ENCODE results near the gene ARPP21. TPM values are rescaled to one million over a fixed set of nuclear protein-coding genes. Genes with fewer than 3 reads are reported as not detected.

Gene ARPP21
- total RNA-seq, 2 donors from 2014 or later: not detected

DNA sequence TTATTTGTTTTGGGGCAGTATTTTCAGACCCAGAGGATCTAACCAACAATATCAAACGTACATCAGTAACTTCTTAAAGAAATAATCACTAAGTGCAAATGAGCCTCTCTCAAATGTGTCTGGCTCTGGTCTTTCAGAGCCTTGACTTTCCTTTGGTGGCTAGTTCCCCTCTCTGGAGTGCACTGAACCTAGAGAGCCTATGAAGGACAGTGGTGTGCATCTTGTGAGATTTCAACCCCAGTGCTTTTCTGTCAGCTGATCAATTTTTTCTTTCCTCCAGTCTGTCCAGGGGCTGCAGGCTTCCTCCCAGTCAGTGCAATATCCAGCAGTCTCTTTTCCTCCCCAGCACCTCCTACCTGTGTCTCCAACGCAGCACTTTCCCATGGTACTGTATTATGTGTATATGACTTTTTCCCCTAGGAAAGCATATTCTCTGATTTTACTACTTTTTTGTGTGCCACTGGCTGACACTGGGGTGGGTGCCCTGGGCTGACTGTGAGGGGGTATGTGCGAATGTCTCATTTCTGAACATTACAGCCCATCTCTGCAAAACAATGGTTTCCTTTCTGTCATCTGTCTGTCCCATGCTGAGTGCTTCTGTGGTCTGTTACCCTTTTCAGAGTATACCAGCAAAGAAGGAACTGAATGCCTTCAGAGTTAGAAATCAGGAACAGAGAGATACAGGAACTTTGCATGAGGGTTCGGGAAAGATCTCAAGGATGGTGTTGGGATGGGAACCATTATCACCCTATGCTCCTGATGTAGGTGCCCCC lies 98.8 kb downstream of the ARPP21 start:
- Mint-ChIP-seq H3K4me1 (no peaks in the 10 kb centered on the region), H3K27ac (no peak overlapping the region), H3K4me3 (no peak overlapping the region), H3K27me3 (no peaks in the 10 kb centered on the region), H3K36me3 (ENCODE audit: low read depth) (no peaks in the 10 kb centered on the region)
- no peaks in the 10 kb centered on the region for H3K9me3 ChIP-seq (ENCODE audit: control insufficient read depth, low read length, poor library complexity, severe bottlenecking)
- ATAC-seq (no peak), DNase-seq (no peak)

- Mint-ChIP-seq H3K4me3 (no peak overlapping the region), H3K27me3 (no peaks in the 10 kb centered on the region), H3K36me3 (ENCODE audit: low read depth) (no peaks in the 10 kb centered on the region), H3K4me1 (no peaks in the 10 kb centered on the region), H3K27ac (no peak overlapping the region)
- H3K9me3 ChIP-seq (ENCODE audit: control insufficient read depth, low read length, poor library complexity, severe bottlenecking): no peaks in the 10 kb centered on the region
- no peak for ATAC-seq
- DNase-seq: no peak
Observed at GRCh38 chr3:35739181-35739809, 100.0 kb downstream of the ARPP21 start.

GRCh38 chr3:35739964-35740527 lies 100.7 kb downstream of the ARPP21 start:
- Mint-ChIP-seq H3K4me1 (no peaks in the 10 kb centered on the region), H3K27ac (no peak overlapping the region), H3K4me3 (no peak overlapping the region), H3K36me3 (ENCODE audit: low read depth) (no peaks in the 10 kb centered on the region), H3K27me3 (no peaks in the 10 kb centered on the region)
- DNase-seq: no peak
- no peaks in the 10 kb centered on the region for H3K9me3 ChIP-seq (ENCODE audit: control insufficient read depth, low read length, poor library complexity, severe bottlenecking)
- ATAC-seq: no peak

GRCh38 chr3:35743218-35743617 lies 103.9 kb downstream of the ARPP21 start:
- peaks cover 2% of the 10 kb centered on the region for H3K9me3 ChIP-seq (ENCODE audit: control insufficient read depth, low read length, poor library complexity, severe bottlenecking)
- no peaks in the 10 kb centered on the region for H3K36me3 Mint-ChIP-seq (ENCODE audit: low read depth)
- H3K4me3 Mint-ChIP-seq: no peak overlapping the region
- no peak overlapping the region for H3K27ac Mint-ChIP-seq
- no peaks in the 10 kb centered on the region for H3K4me1 Mint-ChIP-seq
- no peaks in the 10 kb centered on the region for H3K27me3 Mint-ChIP-seq
- ATAC-seq (no peak), DNase-seq (no peak)

DNA sequence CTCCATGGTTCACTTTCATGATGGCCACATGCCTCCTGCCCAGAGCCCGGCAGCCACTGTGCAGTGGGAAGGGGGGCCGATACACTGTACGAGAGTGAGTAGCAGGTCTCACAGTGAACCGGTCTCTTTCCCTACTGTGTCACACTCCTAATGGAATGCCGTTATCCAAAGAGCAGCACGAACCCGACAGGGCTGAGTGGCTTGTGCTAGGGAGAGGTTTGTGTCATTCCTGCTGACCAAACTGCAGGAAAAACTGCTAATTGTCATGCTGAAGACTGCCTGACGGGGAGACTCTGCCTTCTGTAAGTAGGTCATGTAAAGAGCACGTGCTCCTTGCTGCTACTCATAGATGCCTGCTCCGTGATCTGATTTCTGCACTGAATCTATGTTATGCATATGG lies 105.1 kb downstream of the ARPP21 start:
- H3K27ac Mint-ChIP-seq: no peak overlapping the region
- H3K4me3 Mint-ChIP-seq: no peak overlapping the region
- H3K27me3 Mint-ChIP-seq: no peaks in the 10 kb centered on the region
- no peaks in the 10 kb centered on the region for H3K36me3 Mint-ChIP-seq (ENCODE audit: low read depth)
- no peak for ATAC-seq
- peaks cover 2% of the 10 kb centered on the region for H3K9me3 ChIP-seq (ENCODE audit: control insufficient read depth, low read length, poor library complexity, severe bottlenecking)
- no peaks in the 10 kb centered on the region for H3K4me1 Mint-ChIP-seq
- DNase-seq: no peak

GRCh38 chr3:35745351-35745750 lies 106.0 kb downstream of the ARPP21 start:
- no peak overlapping the region for H3K4me3 Mint-ChIP-seq
- no peaks in the 10 kb centered on the region for H3K4me1 Mint-ChIP-seq
- ATAC-seq (no peak), DNase-seq (no peak)
- no peaks in the 10 kb centered on the region for H3K27me3 Mint-ChIP-seq
- H3K9me3 ChIP-seq (ENCODE audit: control insufficient read depth, low read length, poor library complexity, severe bottlenecking): peaks cover 2% of the 10 kb centered on the region
- H3K36me3 Mint-ChIP-seq (ENCODE audit: low read depth): no peaks in the 10 kb centered on the region
- no peak overlapping the region for H3K27ac Mint-ChIP-seq

DNA sequence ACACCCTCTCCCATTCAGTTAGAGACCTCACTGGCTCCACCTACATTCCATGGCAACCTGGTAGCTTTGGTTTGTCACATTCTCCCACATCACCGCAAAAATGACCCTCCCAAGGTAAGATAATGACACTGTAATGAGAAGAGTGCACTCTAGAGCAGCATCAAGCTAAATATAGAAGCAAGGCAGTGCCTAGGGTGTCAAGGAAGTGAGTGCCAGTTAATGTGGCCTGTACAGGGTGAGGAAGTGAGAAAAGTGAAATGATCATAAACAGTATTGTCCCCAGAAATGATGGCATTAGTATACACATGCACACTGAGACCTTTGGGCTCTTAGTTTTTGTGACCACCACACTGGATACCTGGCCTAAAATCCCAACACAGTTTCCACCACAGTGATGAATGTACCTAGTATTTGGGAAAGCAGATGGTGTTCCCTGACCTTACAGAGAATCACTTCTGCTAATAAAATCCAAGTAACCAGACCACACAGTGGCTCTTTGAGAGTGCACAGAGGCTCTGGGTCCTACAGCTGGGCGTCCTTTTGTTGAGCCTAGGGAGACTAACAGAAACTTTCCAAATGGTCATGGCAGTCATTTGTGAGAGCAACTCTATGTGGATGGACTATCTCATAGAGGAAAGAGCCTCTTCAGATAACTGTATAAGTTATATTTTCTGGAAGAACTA lies 106.6 kb downstream of the ARPP21 start:
- DNase-seq (no peak), ATAC-seq (no peak)
- Mint-ChIP-seq H3K36me3 (ENCODE audit: low read depth) (no peaks in the 10 kb centered on the region), H3K4me3 (no peak overlapping the region), H3K27me3 (no peaks in the 10 kb centered on the region), H3K27ac (no peak overlapping the region), H3K4me1 (no peaks in the 10 kb centered on the region)
- peaks cover 2% of the 10 kb centered on the region for H3K9me3 ChIP-seq (ENCODE audit: control insufficient read depth, low read length, poor library complexity, severe bottlenecking)

- no peaks in the 10 kb centered on the region for H3K27me3 Mint-ChIP-seq
- H3K27ac Mint-ChIP-seq: no peak overlapping the region
- no peaks in the 10 kb centered on the region for H3K36me3 Mint-ChIP-seq (ENCODE audit: low read depth)
- H3K9me3 ChIP-seq (ENCODE audit: control insufficient read depth, low read length, poor library complexity, severe bottlenecking): peaks cover 2% of the 10 kb centered on the region
- ATAC-seq (no peak), DNase-seq (no peak)
- no peak overlapping the region for H3K4me3 Mint-ChIP-seq
- H3K4me1 Mint-ChIP-seq: no peaks in the 10 kb centered on the region
Observed at GRCh38 chr3:35746492-35746891, 107.2 kb downstream of the ARPP21 start.

GRCh38 chr3:35748144-35748543 lies 108.8 kb downstream of the ARPP21 start:
- no peak overlapping the region for H3K27ac Mint-ChIP-seq
- H3K36me3 Mint-ChIP-seq (ENCODE audit: low read depth): no peaks in the 10 kb centered on the region
- ATAC-seq (no peak), DNase-seq (no peak)
- no peak overlapping the region for H3K4me3 Mint-ChIP-seq
- no peaks in the 10 kb centered on the region for H3K27me3 Mint-ChIP-seq
- no peaks in the 10 kb centered on the region for H3K4me1 Mint-ChIP-seq
- peaks cover 2% of the 10 kb centered on the region for H3K9me3 ChIP-seq (ENCODE audit: control insufficient read depth, low read length, poor library complexity, severe bottlenecking)

GRCh38 chr3:35751207-35751606 lies 111.9 kb downstream of the ARPP21 start:
- DNase-seq (no peak), ATAC-seq (no peak)

DNA sequence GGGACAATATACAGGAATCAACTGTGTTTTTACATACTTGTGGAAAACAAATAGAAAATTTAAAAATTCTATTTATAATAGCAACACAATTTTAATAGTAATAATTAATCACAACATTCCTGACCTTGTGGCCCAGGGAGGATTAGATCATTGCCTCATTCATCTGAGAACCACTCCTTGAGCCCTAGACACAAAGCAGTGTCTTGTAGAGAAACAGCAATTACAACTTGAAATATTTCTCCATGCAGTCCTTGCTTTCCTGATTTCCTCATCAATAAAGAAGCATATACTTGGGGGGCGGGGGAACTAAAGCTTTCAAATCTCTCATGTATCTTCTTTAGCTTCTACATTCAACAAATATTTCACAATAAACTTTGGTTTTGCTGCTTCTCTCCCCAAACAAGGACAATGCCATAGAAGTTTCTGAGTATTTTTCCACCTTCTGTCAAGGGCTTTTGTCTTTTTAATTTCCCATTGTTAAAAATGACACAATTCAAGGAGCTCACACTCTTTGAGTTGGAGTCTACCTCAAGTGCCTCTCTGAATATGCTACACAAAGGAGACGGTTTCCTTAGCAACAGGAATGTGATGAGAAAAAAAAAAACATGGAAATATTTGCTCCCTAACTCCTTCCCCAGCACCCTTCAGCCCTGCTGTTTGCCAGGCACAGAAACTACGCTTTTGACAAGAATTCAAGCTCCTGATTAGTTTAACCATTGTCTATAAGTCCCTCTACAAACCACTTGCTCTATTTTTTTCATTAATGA lies 118.8 kb downstream of the ARPP21 start:
- Mint-ChIP-seq H3K4me1 (no peaks in the 10 kb centered on the region), H3K4me3 (no peak overlapping the region), H3K36me3 (ENCODE audit: low read depth) (no peaks in the 10 kb centered on the region)

More at GRCh38 chr3:35751207-35751606, 111.9 kb downstream of the ARPP21 start:
- H3K27me3 Mint-ChIP-seq: no peaks in the 10 kb centered on the region
- H3K4me1 Mint-ChIP-seq: no peaks in the 10 kb centered on the region
- peaks cover 2% of the 10 kb centered on the region for H3K9me3 ChIP-seq (ENCODE audit: control insufficient read depth, low read length, poor library complexity, severe bottlenecking)
- no peak overlapping the region for H3K27ac Mint-ChIP-seq
- H3K4me3 Mint-ChIP-seq: no peak overlapping the region
- H3K36me3 Mint-ChIP-seq (ENCODE audit: low read depth): no peaks in the 10 kb centered on the region

DNA sequence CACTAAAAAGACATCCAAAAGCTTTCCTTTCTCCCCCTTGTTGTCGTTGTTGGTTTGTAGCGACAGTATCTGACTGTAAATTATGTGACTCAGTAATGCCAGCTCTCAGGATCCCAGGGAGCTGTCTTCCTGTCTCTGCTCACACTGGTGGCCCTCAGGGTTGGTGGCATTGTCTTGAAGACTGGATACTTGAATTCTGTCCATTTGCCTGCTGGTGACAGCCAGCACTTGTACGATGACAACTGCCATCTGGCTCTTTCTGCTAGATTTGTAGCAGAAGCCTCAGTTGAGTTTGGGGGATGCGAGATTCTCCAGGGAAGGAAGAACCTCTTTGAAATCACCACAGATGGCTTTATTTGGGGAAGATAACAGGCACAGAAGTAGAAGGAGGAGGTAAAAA lies 120.8 kb downstream of the ARPP21 start:
- no peaks in the 10 kb centered on the region for H3K27me3 Mint-ChIP-seq
- ATAC-seq (no peak), DNase-seq (no peak)
- H3K36me3 Mint-ChIP-seq (ENCODE audit: low read depth): no peaks in the 10 kb centered on the region
- H3K4me3 Mint-ChIP-seq: no peak overlapping the region
- H3K9me3 ChIP-seq (ENCODE audit: control insufficient read depth, low read length, poor library complexity, severe bottlenecking): no peaks in the 10 kb centered on the region
- H3K27ac Mint-ChIP-seq: no peak overlapping the region
- no peaks in the 10 kb centered on the region for H3K4me1 Mint-ChIP-seq

More for the DNA sequence above, 118.8 kb downstream of the ARPP21 start:
- ATAC-seq (no peak), DNase-seq (no peak)
- H3K9me3 ChIP-seq (ENCODE audit: control insufficient read depth, low read length, poor library complexity, severe bottlenecking): no peaks in the 10 kb centered on the region
- Mint-ChIP-seq H3K27me3 (no peaks in the 10 kb centered on the region), H3K27ac (no peak overlapping the region)

GRCh38 chr3:35761311-35761710 lies 122.0 kb downstream of the ARPP21 start:
- DNase-seq (no peak), ATAC-seq (no peak)
- Mint-ChIP-seq H3K27me3 (no peaks in the 10 kb centered on the region), H3K27ac (no peak overlapping the region), H3K4me1 (no peaks in the 10 kb centered on the region), H3K4me3 (no peak overlapping the region), H3K36me3 (ENCODE audit: low read depth) (no peaks in the 10 kb centered on the region)
- H3K9me3 ChIP-seq (ENCODE audit: control insufficient read depth, low read length, poor library complexity, severe bottlenecking): no peaks in the 10 kb centered on the region

Data from T-helper 17 cell (primary cell).